Kidney tubule cell (primary cell): ENCODE data around the gene TRPV3.
"Not testable (repeated sequence)": the region's sequence is repeated elsewhere in the genome, so short reads cannot be mapped to it uniquely, and the experiment has no call there.

ENCODE experiments used
- DNase-seq: peaks from one replicate; pipeline ENCODE4 v3.0.0-alpha.2; 2018; ENCODE audit warnings: low spot score

TRPV3 gene

GRCh38 chr17:3524024-3524423, 33.6 kb downstream of the TRPV3 start:
- DNase-seq = no peak

GRCh38 chr17:3519472-3519871, 38.1 kb downstream of the TRPV3 start:
- DNase-seq = not testable (repeated sequence)

GRCh38 chr17:3514873-3515272, 42.7 kb downstream of the TRPV3 start:
- DNase-seq = no peak

GRCh38 chr17:3514167-3514566, 43.4 kb downstream of the TRPV3 start:
- DNase-seq = not testable (repeated sequence)

- DNase-seq = no peak
These were observed 44.1 kb downstream of the TRPV3 start for GRCh38 chr17:3513305-3514035.

GRCh38 chr17:3512505-3513171, 45.0 kb downstream of the TRPV3 start:
- DNase-seq = peak; percentile 48

GRCh38 chr17:3511852-3512504, 45.6 kb downstream of the TRPV3 start:
- no peak for DNase-seq

- DNase-seq = no peak
These were observed 47.5 kb downstream of the TRPV3 start for GRCh38 chr17:3510090-3510489.

- DNase-seq = peak; percentile 44
These were observed 49.7 kb downstream of the TRPV3 start for GRCh38 chr17:3507869-3508268.

GRCh38 chr17:3507071-3507470, 50.5 kb downstream of the TRPV3 start:
- no peak for DNase-seq

GRCh38 chr17:3506054-3506453, 51.6 kb downstream of the TRPV3 start:
- no peak for DNase-seq

- no peak for DNase-seq
These were observed 52.6 kb downstream of the TRPV3 start for GRCh38 chr17:3505008-3505407.

GRCh38 chr17:3503285-3503684, 54.3 kb downstream of the TRPV3 start:
- no peak for DNase-seq

GRCh38 chr17:3502466-3502865, 55.1 kb downstream of the TRPV3 start:
- DNase-seq = no peak

GRCh38 chr17:3501344-3501743, 56.3 kb downstream of the TRPV3 start:
- no peak for DNase-seq

GRCh38 chr17:3497101-3497500, 60.5 kb downstream of the TRPV3 start:
- no peak for DNase-seq

- no peak for DNase-seq
These were observed 72.0 kb downstream of the TRPV3 start for GRCh38 chr17:3485481-3486068.

- no peak for DNase-seq
These were observed 74.8 kb downstream of the TRPV3 start for GRCh38 chr17:3482852-3483251.

GRCh38 chr17:3479988-3480387, 77.6 kb downstream of the TRPV3 start:
- DNase-seq = no peak

GRCh38 chr17:3475812-3476610, 81.6 kb downstream of the TRPV3 start, which contains the start of gene ASPA:
TSS of gene ASPA (plus strand) at chr17:3475997. CDS start at chr17:3476160, 163 bp downstream.
- peak; percentile 10 for DNase-seq

- no peak for DNase-seq
These were observed 82.3 kb downstream of the TRPV3 start for GRCh38 chr17:3475251-3475685.

- DNase-seq = peak; percentile 58
These were observed 83.4 kb downstream of the TRPV3 start for GRCh38 chr17:3474212-3474611.
